GM21825 (cell line): ENCODE data around the gene MAML3.
"Not testable (repeated sequence)": the region's sequence is repeated elsewhere in the genome, so short reads cannot be mapped to it uniquely, and the experiment has no call there.

ENCODE experiments used
- ATAC-seq: cut with Tn5 transposase; IDR thresholded peaks from one replicate; pipeline ENCODE4 v1.9.1; 2021; ENCODE audit warnings: mild to moderate bottlenecking, moderate library complexity; ENCODE audit not compliant: unreplicated experiment

The MAML3 gene

GRCh38 chr4:139969635-139970266 lies 184.2 kb downstream of the MAML3 start:
- ATAC-seq: no peak

- no peak for ATAC-seq
These were observed 185.2 kb downstream of the MAML3 start for GRCh38 chr4:139968831-139969230.

DNA sequence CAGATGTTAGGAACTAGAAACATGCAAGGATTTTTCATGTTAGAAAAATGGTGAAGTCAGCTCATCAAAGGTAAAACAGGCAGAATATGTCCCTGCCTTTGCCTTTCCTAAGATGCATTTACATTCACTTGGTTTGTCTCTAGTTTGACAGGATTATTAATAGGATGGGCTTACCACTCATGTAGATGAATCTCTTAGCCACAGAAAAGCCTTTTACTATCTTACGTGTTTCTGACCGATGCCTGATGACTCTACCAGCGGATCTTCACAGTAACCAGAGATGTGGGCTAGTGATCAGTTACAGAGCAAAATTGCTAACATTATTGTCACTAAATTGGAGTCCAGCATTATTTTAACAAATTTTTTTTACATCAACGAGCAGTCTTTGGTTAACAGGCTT lies 187.6 kb downstream of the MAML3 start:
- ATAC-seq: no peak

GRCh38 chr4:139965789-139966188 lies 188.2 kb downstream of the MAML3 start:
- ATAC-seq: no peak

DNA sequence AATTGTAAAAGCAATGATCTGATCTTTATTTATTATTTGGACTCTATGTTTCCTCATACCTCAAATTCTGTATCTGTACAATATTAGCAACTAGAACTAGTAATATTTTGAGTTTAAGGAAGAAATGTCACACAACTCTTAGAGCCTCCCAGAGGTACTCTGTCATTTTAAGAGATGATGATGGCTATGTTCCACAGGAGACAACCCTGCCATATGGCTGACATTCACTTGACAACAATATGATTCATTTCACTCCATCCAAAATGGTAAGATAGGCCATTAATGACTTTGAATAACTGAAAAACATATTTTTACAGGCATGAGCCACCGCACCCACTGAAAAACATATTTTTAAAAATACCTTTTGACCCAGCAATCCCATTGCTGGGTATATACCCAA lies 190.3 kb downstream of the MAML3 start:
- no peak for ATAC-seq

DNA sequence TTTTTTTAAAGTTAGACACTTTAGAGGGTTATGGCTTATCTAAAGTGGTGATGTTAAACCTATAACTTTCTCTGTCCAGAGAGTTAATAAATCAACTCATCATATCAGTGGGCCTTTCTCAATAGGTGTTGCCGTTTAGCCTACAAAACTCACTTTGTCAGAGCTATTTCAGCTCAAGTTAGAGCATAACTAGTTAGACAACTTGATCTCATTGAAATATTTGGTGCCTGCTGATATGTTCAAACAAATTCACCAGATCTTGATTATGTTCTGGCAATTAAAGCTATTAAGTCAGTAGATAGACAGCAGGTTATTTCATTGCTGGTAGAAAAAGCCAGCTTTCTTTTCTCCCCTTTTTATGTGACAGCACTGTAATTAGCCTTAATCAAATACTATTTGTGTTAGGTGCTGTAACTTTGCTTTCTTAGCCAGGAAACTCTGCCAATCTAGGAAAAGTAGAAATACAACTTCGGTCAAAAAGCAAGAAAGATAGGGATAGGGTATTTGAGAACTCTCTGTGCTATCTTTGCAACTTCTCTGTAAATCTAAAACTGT lies 191.8 kb downstream of the MAML3 start:
- no peak for ATAC-seq

GRCh38 chr4:139961344-139961946 lies 192.5 kb downstream of the MAML3 start:
- ATAC-seq: no peak

GRCh38 chr4:139959396-139959795 lies 194.6 kb downstream of the MAML3 start:
- ATAC-seq: no peak

GRCh38 chr4:139958739-139959098 lies 195.3 kb downstream of the MAML3 start:
- ATAC-seq: no peak

- ATAC-seq: no peak
These were observed 195.8 kb downstream of the MAML3 start for GRCh38 chr4:139957986-139958738.

DNA sequence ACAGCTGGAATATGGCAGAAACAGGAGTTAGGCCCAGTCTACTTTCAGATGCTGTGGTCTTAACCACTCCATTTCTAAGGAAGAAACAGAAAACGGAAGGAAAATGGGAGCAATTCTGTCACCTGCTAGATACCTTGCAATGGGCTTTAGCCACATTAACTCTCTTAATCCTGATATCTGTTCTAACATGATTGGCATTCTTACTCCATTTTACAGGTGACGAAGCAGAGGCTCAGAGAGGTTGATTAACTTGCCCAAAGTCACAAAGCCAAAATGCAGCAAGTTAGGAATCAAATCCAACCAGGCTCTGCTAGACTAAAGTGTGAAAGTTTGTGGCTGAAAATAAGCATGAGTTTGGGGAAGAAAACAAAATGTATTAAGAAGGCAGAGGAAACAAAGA lies 196.9 kb downstream of the MAML3 start:
- no peak for ATAC-seq

DNA sequence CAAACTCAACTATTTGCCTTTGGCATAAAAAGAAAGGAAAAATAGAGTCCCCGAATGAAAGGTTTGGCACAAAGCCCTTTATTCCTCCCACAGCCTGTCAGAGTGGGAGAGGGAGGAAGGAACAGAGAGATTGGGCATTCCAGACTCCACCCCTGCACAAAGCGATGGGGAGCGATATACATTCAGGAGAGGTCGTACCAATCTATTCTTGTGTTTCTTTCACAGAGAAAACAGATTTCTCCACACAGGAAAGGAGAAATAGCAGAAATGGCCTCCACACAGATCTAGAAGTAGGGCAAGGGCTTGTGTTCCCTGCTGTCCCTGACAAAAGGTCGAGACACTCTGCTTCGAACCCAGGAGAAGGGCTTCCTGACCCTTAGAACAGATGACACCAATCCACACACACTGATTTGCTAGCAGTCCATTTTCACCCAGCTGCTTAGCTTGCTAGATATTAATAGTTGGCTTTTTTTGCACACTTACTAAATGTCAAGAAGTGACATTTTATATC lies 197.4 kb downstream of the MAML3 start:
- no peak for ATAC-seq

- no peak for ATAC-seq
These were observed 198.4 kb downstream of the MAML3 start for GRCh38 chr4:139955600-139955999.

DNA sequence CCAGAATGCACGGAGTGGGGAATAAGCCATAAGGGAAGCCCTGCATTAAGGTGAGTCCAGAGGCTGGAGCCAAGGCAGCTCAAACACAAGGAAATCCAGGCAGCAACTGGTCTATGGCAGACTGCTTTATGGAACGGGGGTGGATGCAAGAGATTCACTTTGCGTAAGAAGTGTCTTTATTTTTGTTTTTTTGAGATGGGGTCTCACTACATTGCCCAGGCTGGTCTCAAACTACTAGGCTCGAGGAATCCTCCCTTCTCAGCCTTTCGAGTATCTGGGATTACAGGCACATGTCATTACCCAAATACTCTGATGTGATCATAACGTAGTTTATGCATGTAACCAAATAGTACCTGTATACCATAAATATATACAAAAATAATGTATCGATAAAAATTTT lies 199.5 kb downstream of the MAML3 start:
- ATAC-seq: no peak

DNA sequence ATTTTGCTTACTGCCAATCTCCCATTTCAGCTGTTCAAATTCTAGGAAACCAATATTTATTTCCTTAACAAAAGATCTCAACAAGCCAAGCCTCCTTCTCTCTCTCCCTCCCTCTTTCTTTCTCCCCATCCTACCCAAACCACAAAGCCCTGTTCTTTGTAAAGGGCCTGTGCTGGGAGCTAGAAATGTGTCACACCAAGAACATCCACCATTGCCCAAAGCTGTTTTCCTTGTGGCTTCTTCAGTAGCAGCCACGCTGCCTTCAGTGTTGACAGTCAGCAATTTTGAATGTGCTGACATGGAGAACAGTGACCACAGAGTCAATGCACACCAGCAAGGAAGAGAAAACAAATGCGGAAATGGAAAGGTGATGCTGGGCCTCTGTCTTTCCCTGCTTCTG lies 203.0 kb downstream of the MAML3 start:
- ATAC-seq: no peak

GRCh38 chr4:139950568-139950967 lies 203.4 kb downstream of the MAML3 start:
- ATAC-seq: peak; percentile 92

GRCh38 chr4:139944916-139945315 lies 209.1 kb downstream of the MAML3 start:
- ATAC-seq: not testable (repeated sequence)

DNA sequence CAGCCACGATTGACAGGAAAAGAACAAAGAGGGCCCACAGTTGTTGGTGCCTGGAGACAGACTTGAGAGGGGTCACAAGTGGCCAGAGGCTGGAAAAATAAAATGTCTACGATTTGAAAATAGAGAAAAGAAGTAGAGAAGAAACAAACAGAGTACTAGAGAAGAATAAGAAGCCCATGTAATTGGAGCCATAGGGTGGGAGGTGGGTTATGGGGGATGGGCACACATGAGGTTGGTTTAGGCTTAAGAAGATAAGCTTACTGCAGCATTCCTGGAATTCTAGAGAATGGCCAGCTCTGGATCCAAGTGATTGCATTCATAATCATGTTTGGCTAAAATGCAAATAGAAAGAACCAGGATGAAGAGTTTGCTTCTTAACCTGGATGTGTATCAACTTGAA lies 210.7 kb downstream of the MAML3 start:
- no peak for ATAC-seq

DNA sequence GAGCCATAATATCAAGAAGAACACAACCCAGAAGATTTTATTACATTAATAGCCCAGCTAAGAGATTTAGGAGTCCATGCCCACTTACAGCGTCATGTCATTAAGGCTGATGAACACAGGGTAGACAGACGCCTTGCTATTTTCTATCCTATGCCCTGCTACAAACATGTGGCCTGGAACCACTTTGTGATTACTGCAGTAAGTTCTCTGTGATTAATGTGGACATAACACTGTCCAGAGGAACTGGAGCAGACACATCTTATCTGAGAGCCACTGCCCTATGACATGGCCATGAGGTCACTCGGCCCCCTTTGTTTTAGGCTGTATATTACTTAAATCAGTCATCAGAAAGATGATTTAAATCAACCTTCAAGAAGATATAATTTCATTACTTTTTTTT lies 211.7 kb downstream of the MAML3 start:
- ATAC-seq: no peak

DNA sequence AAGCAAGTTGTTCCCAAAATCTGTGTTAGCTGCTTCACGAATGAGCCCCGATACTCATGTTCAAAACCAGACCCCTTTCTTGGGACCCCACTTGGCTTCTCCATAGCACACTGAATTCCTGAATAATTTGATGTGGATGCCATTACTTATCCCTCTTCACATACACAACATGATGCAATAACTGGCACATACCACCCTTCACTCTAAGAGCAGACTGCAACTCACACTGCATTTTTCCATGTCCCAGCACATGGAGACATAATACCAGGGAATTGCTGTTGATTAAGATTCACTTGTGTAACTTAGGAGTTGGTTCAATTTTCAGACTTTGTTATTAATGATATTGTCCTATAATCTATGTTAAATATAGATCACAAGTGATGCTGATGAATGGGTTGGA lies 213.4 kb downstream of the MAML3 start:
- no peak for ATAC-seq

DNA sequence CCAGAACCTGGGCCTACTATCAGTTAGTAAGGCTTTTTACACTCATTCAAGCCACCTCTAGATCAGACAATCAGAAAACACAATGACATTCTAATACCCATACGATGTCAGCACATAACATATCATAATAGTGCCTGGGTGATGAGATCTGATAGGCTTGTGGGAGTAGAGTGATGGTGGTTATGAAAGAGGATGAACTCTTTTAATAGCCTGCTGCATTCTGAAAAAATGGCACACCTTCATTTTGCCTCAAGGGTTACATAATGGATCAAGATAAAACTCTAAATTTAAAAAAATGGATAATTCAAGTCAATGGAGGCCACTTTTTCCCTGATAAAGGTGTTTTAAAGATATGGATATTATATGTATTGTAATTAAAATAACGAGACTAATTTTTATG lies 215.6 kb downstream of the MAML3 start:
- no peak for ATAC-seq

DNA sequence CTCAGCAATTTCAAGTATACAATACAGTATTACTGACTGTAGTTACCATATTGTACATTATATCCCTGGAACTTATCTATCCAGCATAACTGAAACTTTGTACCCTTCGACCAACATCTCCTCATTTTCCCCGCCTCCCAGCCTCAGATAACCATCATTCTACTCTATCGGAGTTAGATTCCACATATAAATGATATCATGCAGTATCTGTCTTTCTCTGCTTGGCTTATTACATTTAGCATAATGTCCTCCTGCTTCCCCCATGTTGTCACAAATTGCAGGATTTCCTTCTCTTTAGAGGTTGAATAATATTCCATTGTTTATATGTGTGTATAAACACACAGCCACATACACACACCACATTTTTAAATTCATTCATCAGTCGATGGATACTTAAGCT lies 218.1 kb downstream of the MAML3 start:
- ATAC-seq: no peak
